ENCODE measurements around the gene LRRIQ1. TPM values are rescaled to one million over a fixed set of nuclear protein-coding genes. Genes with fewer than 3 reads are reported as not detected.

LRRIQ1 gene
- total and polyA plus RNA-seq, 2 donors from 2014 or later = 2.4 to 8.5 TPM

DNA sequence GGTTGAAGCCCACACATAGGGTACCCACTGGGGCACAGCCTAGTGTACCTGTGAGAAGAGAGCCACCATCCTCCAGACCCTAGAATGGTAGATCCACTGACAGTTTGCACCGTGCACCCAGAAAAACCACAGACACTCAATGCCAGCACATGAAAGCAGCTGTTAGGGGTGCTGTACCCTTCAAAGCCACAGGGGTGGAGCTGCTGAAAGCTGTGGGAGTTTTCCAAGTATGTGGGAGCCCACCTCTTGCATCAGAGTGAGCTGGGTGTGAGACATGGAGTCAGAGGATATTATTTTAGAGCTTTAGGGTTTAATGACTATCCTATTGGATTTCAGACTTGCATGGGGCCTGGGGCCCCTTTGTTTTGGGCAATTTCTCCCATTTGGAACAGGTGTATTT, 30.5 kb upstream of the LRRIQ1 start:
- Histone ChIP-seq H3K4me1 (ENCODE audit: control insufficient read depth in 2 of 3, insufficient read depth in 2 of 3, low read depth in 1 of 3, low read length in 3 of 3) (no peaks in the 10 kb centered on the region), H3K27ac (ENCODE audit: low read depth in 2 of 2, low read length in 2 of 2) (no peak overlapping the region), H3K9ac (ENCODE audit: low read length in 3 of 3) (no peak overlapping the region), H3K36me3 (ENCODE audit: control insufficient read depth in 2 of 3, insufficient read depth in 3 of 3, low read length in 3 of 3) (no peaks in the 10 kb centered on the region), H3K4me3 (ENCODE audit: low read length in 3 of 3) (no peak overlapping the region), H3K9me3 (ENCODE audit: control insufficient read depth in 2 of 3, insufficient read depth in 1 of 3, low read length in 3 of 3) (no peaks in the 10 kb centered on the region), H3K27me3 (ENCODE audit: control insufficient read depth, insufficient read depth, low read length) (no peaks in the 10 kb centered on the region)
- intact Hi-C loops (cut with DNase I) = no loop called here
- TF ChIP-seq, protein P1, sequence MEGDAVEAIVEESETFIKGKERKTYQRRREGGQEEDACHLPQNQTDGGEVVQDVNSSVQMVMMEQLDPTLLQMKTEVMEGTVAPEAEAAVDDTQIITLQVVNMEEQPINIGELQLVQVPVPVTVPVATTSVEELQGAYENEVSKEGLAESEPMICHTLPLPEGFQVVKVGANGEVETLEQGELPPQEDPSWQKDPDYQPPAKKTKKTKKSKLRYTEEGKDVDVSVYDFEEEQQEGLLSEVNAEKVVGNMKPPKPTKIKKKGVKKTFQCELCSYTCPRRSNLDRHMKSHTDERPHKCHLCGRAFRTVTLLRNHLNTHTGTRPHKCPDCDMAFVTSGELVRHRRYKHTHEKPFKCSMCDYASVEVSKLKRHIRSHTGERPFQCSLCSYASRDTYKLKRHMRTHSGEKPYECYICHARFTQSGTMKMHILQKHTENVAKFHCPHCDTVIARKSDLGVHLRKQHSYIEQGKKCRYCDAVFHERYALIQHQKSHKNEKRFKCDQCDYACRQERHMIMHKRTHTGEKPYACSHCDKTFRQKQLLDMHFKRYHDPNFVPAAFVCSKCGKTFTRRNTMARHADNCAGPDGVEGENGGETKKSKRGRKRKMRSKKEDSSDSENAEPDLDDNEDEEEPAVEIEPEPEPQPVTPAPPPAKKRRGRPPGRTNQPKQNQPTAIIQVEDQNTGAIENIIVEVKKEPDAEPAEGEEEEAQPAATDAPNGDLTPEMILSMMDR (IDR thresholded peaks at IDR 0.05; ENCODE audit: borderline replicate concordance, extremely low read depth, insufficient read depth) = no peak
- DNase-seq = no peak
- no peak for FAIRE-seq

- no peak overlapping the region for H3K9ac ChIP-seq (ENCODE audit: low read length in 3 of 3)
- no peaks in the 10 kb centered on the region for H3K4me1 ChIP-seq (ENCODE audit: control insufficient read depth in 2 of 3, insufficient read depth in 2 of 3, low read depth in 1 of 3, low read length in 3 of 3)
- H3K36me3 ChIP-seq (ENCODE audit: control insufficient read depth in 2 of 3, insufficient read depth in 3 of 3, low read length in 3 of 3) = no peaks in the 10 kb centered on the region
- no peaks in the 10 kb centered on the region for H3K9me3 ChIP-seq (ENCODE audit: control insufficient read depth in 2 of 3, insufficient read depth in 1 of 3, low read length in 3 of 3)
- DNase-seq = no peak
- intact Hi-C loops (cut with DNase I) = no loop called here
- no peak overlapping the region for H3K4me3 ChIP-seq (ENCODE audit: low read length in 3 of 3)
- TF ChIP-seq, protein P1 (IDR thresholded peaks at IDR 0.05; ENCODE audit: borderline replicate concordance, extremely low read depth, insufficient read depth) = no peak
- no peak overlapping the region for H3K27ac ChIP-seq (ENCODE audit: low read depth in 2 of 2, low read length in 2 of 2)
- no peaks in the 10 kb centered on the region for H3K27me3 ChIP-seq (ENCODE audit: control insufficient read depth, insufficient read depth, low read length)
- FAIRE-seq = no peak
These were observed 29.9 kb upstream of the LRRIQ1 start for GRCh38 chr12:85006206-85006605.

GRCh38 chr12:85007836-85008235, 28.3 kb upstream of the LRRIQ1 start:
- Histone ChIP-seq H3K9ac (ENCODE audit: low read length in 3 of 3) (no peak overlapping the region), H3K36me3 (ENCODE audit: control insufficient read depth in 2 of 3, insufficient read depth in 3 of 3, low read length in 3 of 3) (no peaks in the 10 kb centered on the region), H3K4me1 (ENCODE audit: control insufficient read depth in 2 of 3, insufficient read depth in 2 of 3, low read depth in 1 of 3, low read length in 3 of 3) (no peaks in the 10 kb centered on the region), H3K4me3 (ENCODE audit: low read length in 3 of 3) (no peak overlapping the region), H3K9me3 (ENCODE audit: control insufficient read depth in 2 of 3, insufficient read depth in 1 of 3, low read length in 3 of 3) (no peaks in the 10 kb centered on the region), H3K27me3 (ENCODE audit: control insufficient read depth, insufficient read depth, low read length) (no peaks in the 10 kb centered on the region), H3K27ac (ENCODE audit: low read depth in 2 of 2, low read length in 2 of 2) (no peak overlapping the region)
- DNase-seq (no peak), FAIRE-seq (no peak)
- intact Hi-C loops (cut with DNase I) = no loop called here
- TF ChIP-seq, protein P1 (IDR thresholded peaks at IDR 0.05; ENCODE audit: borderline replicate concordance, extremely low read depth, insufficient read depth) = no peak

- FAIRE-seq = no peak
These were observed 19.7 kb upstream of the LRRIQ1 start for GRCh38 chr12:85016413-85016812.

More at GRCh38 chr12:85016413-85016812, 19.7 kb upstream of the LRRIQ1 start:
- TF ChIP-seq, protein P1 (IDR thresholded peaks at IDR 0.05; ENCODE audit: borderline replicate concordance, extremely low read depth, insufficient read depth) = no peak
- Histone ChIP-seq H3K9me3 (ENCODE audit: control insufficient read depth in 2 of 3, insufficient read depth in 1 of 3, low read length in 3 of 3) (no peaks in the 10 kb centered on the region), H3K27ac (ENCODE audit: low read depth in 2 of 2, low read length in 2 of 2) (no peak overlapping the region), H3K27me3 (ENCODE audit: control insufficient read depth, insufficient read depth, low read length) (no peaks in the 10 kb centered on the region), H3K4me1 (ENCODE audit: control insufficient read depth in 2 of 3, insufficient read depth in 2 of 3, low read depth in 1 of 3, low read length in 3 of 3) (no peaks in the 10 kb centered on the region), H3K36me3 (ENCODE audit: control insufficient read depth in 2 of 3, insufficient read depth in 3 of 3, low read length in 3 of 3) (no peaks in the 10 kb centered on the region), H3K9ac (ENCODE audit: low read length in 3 of 3) (no peak overlapping the region), H3K4me3 (ENCODE audit: low read length in 3 of 3) (no peak overlapping the region)
- DNase-seq = no peak
- intact Hi-C loops (cut with DNase I) = no loop called here

Measured in kidney (tissue), 14 donors.